AML-193 (cell line): ENCODE results near the gene PPP2R1B.

Experiments used
- DNase-seq, 2 experiments: peaks; one replicate each; lab custom pipeline; 2025; lab: John Stamatoyannopoulos, UW

The PPP2R1B gene

DNA sequence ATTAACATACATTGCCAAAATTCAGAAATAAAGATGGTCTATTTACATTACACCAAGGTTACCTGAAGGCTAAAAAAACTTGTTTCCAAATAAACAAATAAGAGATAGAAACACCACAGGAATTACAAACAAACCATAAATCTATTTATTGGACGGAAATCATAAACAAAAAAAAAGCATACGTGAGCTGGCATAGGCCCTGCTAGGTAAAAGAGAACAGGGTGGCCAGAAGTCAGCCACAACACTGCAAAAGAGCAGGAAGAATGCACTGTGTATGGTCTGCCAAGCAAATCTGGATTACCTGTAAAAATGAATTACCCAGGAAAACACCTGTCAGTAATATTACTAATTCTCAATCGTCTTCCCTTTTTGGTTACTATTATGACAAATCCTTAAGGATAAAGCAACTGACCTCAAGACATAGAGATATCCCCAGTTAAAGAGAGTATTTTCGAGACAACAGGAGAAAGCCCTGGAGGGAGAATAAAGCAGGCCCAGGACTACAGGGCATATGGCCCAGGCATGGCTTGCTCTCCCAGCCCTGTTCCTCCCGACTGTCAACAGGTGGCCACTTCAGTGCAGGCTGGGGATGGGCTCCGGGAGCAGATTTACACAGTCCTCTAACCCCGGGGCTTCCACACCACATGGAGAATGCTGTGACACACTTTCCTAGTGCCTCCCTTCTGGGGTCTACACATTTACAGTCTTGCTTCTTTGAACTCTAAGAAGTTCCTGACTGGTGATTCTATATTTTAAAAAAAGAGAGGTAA, 18.0 kb downstream of the PPP2R1B start:
- no peak for DNase-seq

GRCh38 chr11:111745719-111746504, 20.3 kb downstream of the PPP2R1B start:
- DNase-seq, result no peak

DNA sequence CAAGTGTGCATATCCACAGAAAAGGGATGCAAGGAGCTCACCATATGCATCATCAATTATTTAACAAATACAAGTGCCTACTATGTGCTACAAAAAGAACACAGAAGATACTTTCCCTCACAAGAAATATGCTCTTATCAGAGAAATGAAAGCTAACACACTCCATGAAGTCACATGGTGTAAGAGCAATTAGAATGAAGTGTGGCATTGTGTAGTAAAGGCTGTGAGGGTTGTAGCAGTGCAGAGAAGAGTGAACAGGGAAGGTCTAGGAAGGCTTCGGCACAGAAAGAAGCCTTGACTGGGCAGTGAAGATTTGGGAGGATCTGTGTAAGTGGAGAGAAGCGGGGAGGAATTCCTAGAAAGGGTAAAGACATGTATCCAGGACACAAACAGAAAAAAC, 22.5 kb downstream of the PPP2R1B start:
- no peak for DNase-seq

GRCh38 chr11:111741751-111742150, 24.4 kb downstream of the PPP2R1B start:
- no peak for DNase-seq

GRCh38 chr11:111739299-111739698, 26.9 kb downstream of the PPP2R1B start:
- DNase-seq, result no peak

- no peak for DNase-seq
These were observed 28.6 kb downstream of the PPP2R1B start for GRCh38 chr11:111737444-111738210.

DNA sequence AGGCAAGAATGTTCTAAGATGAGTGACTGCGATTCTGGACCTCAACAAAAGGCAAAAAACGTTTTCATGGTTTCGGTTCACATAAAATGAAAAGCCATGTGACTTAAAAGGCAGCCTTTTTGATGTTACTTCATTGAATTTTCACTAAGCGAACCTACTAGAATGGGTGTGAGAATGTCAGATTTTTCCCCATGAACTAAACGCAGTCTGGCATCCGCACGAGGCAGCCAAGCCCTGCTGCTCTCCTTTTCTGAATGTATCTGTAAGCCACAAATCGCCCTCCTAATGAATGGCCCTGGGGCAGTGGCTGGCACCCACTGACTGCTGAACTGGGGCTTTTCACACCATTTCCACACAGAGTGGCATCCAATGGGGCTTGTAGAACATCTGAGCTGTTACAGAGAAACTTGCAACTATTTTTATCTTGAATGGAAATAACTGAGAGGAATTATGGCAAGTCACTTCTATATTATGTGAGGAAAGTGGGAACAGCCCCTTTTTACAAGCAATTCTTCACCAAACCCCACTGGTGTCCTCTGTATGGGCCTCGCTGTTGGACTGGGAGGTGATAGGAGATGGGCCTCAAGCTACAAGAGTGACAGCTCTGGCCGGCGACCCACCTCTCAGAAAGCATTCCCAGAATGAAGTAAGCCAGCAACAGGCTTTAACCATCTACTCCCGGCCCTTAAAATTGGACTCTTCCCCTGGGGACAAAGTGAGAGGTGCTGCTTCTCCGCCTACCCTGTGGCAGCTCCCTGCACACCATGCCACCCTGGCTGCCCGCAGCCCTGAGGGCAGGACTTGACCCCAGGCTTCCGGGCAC, 29.4 kb downstream of the PPP2R1B start:
- DNase-seq, result no peak

DNA sequence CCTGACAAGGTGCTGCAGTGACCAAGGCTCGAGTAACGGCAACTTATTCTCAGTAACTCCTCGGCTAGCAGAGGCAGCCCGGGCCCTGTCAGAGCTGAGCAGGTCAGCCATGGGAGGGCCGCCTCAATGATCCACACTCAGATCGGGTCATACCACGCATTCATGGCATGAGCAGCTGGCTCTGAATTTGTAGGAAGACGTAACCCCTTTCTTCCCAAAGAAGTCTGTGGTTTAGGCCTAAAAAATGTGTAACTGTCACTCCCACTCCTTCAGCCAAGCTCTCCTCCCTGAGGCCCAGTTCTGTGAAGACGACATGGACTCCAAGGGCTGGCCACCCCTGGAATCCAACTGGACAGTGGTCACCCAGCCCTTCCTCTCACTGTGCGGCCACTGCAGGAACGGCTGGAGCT, 30.0 kb downstream of the PPP2R1B start:
- DNase-seq, result no peak

DNA sequence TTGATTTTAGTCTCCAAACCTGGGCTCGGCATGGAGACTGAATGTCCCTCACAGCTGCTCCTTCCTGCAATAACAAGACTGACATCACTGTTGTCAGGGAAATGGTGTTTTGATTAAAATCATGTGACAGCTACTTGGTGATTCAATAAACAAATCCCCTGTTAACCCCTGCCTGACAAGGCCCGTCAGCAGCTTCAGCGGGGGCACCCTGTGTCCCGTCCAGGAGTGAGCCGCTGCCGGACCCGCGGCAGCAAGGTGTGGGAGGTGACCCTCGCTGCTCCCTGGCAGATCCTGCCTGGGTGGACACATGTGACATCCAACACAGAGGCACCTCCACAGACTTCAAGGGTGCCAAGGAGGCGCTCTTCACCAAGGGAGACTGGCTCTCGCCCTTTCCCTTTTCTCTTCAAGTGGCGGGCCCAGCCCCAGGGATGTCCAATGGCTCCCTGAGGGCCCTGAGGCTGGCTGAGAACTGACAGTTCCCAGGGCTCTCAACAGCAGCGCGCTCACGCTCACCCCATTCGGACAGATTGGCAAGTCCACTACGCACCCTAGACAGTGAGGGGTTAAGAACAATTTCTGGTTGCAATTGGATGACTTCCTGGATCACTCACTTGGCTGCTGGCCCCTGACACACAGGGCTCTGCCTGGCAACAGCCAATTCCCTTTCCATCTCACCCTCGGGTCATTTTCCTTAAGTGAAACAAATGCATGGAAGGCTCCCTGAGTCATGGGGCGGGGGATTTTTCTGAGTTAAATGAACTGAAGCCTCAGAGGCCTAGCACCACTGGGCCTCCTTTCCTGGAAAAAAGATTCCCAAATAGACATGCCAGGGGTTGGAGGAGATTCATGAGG, 30.7 kb downstream of the PPP2R1B start:
- DNase-seq, result no peak

DNA sequence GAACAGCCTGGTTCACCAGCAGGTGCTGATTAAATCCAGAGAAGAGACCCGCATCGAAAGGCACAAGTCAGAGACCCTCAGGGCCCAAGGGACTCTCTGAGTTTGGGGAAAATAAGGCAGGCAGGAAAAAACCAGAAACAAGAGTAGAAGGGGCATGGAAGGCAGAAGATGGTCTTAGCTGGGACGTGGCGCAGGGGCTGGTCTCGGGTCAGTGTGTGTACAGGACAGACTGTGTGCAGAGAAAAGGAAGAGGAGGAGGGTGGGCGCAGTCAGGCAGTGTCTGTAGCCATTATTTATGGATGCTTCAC, 31.3 kb downstream of the PPP2R1B start:
- DNase-seq, result no peak

- DNase-seq, result no peak
These were observed 31.9 kb downstream of the PPP2R1B start for GRCh38 chr11:111734101-111734953.

GRCh38 chr11:111733611-111734088, 32.5 kb downstream of the PPP2R1B start:
- DNase-seq, result no peak

DNA sequence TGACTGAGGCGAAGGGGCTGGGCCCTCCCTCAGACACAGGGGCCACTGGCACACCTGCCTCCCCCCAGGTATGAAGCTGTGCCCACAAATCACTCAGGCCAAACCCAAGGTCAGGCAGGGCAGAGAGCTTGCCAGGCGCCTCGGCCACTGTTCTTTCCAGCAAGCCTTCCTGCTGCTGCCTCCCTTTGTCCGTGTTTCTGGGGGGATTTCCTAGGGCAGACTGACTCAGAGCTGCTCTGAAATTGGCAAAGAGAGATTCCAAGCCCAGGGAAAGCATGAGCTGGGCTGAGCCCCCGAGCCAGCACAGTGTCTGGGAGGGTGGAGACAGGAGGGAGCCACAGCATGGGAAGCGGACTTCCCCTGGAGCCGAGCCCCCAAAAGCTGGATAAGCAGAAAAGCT, 33.2 kb downstream of the PPP2R1B start:
- DNase-seq, result no peak

- no peak for DNase-seq
These were observed 34.4 kb downstream of the PPP2R1B start for GRCh38 chr11:111731821-111732220.

- no peak for DNase-seq
These were observed 35.2 kb downstream of the PPP2R1B start for GRCh38 chr11:111730871-111731591.

DNA sequence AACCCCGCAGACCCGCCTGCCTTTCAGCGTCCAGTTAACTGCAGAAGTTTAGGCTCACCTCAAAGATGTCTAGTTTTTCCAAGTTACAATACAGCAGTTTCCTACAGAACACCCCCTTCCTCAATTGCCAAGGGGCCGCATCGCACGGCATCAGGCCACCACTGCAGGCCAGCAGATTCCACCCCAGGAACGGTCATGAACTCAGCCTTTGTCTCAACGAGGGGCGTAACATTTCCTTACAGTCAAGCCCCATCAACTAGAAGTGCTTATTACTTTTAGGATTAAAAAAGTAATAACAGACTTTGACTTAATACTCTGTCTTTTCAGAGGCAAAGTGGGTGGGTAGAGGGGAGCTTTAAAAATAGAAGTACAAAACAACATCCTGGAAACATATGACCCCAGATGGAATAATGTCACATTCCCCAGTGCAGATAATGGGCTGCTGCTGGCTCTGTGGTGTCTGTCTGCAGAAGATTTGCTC, 36.3 kb downstream of the PPP2R1B start:
- DNase-seq, result no peak

DNA sequence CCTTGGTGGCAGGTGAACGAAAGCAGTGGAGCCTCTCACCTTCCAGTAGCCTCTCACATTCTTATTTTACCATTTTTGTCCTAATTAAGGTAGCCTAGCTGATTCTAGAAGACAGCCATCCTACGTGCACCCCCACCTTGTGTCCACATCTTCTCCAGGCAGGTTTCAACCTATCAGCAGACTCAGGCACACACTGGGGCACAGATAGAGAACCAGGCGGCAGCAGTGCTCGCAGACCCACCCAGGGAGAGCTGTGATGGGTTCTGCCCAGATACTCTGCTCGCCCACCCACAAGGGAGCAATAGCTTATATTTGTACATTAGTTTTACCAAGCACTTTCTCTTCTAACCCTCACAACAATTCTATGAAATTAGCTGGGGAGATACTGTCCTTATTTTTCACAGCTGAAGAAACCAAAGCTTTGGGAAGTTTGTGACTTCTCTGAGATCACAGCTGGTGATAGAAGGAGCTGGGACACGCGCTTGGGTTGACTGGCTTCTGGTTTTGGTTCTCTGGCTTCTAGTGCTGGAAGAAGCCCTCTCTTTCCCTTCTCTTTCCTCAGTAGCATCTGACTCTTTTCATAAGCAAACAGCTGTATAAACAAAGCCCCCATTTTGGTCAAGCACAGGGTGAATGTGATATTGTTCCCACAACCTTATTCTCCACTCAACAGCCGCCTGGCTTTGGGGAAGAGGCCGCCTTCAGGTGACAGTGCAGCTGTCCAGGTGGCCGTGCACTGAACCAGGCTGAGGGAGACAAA, 36.9 kb downstream of the PPP2R1B start:
- no peak for DNase-seq

GRCh38 chr11:111727431-111727830, 38.8 kb downstream of the PPP2R1B start:
- no peak for DNase-seq
